Measurements from ENCODE around the gene LIPT2. TPM values are rescaled to one million over a fixed set of nuclear protein-coding genes. Genes with fewer than 3 reads are reported as not detected.

Gene LIPT2
- total RNA-seq, 1 experiment from 2014 or later, result 5.8 TPM

GRCh38 chr11:74462631-74463030, 30.9 kb downstream of the LIPT2 start:
- Histone ChIP-seq H3K4me1 (replicated peaks; ENCODE audit: insufficient read depth) (peaks cover 36% of the 10 kb centered on the region), H3K27me3 (ENCODE audit: insufficient read depth, low read depth) (no peaks in the 10 kb centered on the region), H3K27ac (no peak overlapping the region), H3K36me3 (ENCODE audit: low read depth) (no peaks in the 10 kb centered on the region), H3K9me2 (ENCODE audit: insufficient read depth) (no peaks in the 10 kb centered on the region), H3F3A (ENCODE audit: insufficient read depth, low read depth) (no peaks in the 10 kb centered on the region; the same call in 1 of the 2 replicates), H2AFZ (no peak overlapping the region), H3K79me2 (ENCODE audit: low read depth) (no peaks in the 10 kb centered on the region), H4K20me1 (ENCODE audit: insufficient read depth) (no peaks in the 10 kb centered on the region), H3K9me3 (ENCODE audit: insufficient read depth, low read depth) (no peaks in the 10 kb centered on the region), H3K4me2 (no peak overlapping the region), H3K4me3 (no peak overlapping the region)
- no peak for DNase-seq
- intact Hi-C loops (cut with micrococcal nuclease; ENCODE audit: unreplicated experiment), result no loop called here
- ChIA-PET POLR2A (ENCODE audit: unreplicated experiment) (no interaction called here), CTCF (interaction anchor here (1.7 kb wide), 1 partner anchor 10 kb away, joined by 6 read pairs; no protein-coding TSS in a partner anchor)
- no TSS peak for BruUV-seq (replicated peaks)
- TF ChIP-seq EZH2 (IDR thresholded peaks at IDR 0.05; ENCODE audit: low read depth) (no peak), CTCF (conservative IDR thresholded peaks at IDR 0.05) (no peak)

- Histone ChIP-seq H3K36me3 (ENCODE audit: low read depth) (no peaks in the 10 kb centered on the region), H2AFZ (no peak overlapping the region; the same call in 1 of the 2 replicates), H3K4me2 (peak overlapping the region; percentile 41), H3K4me3 (no peak overlapping the region), H3K27me3 (ENCODE audit: insufficient read depth, low read depth) (no peaks in the 10 kb centered on the region), H4K20me1 (ENCODE audit: insufficient read depth) (no peaks in the 10 kb centered on the region), H3F3A (ENCODE audit: insufficient read depth, low read depth) (no peaks in the 10 kb centered on the region; the same call in 1 of the 2 replicates), H3K9me3 (ENCODE audit: insufficient read depth, low read depth) (no peaks in the 10 kb centered on the region), H3K9me2 (ENCODE audit: insufficient read depth) (no peaks in the 10 kb centered on the region), H3K79me2 (ENCODE audit: low read depth) (no peaks in the 10 kb centered on the region), H3K27ac (no peak overlapping the region), H3K4me1 (replicated peaks; ENCODE audit: insufficient read depth) (peaks cover 36% of the 10 kb centered on the region)
- ChIA-PET POLR2A (ENCODE audit: unreplicated experiment) (no interaction called here), CTCF (interaction anchor here (1.7 kb wide), 1 partner anchor 9 kb away, joined by 6 read pairs; no protein-coding TSS in a partner anchor)
- intact Hi-C loops (cut with micrococcal nuclease; ENCODE audit: unreplicated experiment), result no loop called here
- TF ChIP-seq EZH2 (IDR thresholded peaks at IDR 0.05; ENCODE audit: low read depth), result no peak
- no peak for TF ChIP-seq CTCF (conservative IDR thresholded peaks at IDR 0.05)
- no peak for DNase-seq
- no TSS peak for BruUV-seq (replicated peaks)
These were observed 31.5 kb downstream of the LIPT2 start for GRCh38 chr11:74462009-74462408.

DNA sequence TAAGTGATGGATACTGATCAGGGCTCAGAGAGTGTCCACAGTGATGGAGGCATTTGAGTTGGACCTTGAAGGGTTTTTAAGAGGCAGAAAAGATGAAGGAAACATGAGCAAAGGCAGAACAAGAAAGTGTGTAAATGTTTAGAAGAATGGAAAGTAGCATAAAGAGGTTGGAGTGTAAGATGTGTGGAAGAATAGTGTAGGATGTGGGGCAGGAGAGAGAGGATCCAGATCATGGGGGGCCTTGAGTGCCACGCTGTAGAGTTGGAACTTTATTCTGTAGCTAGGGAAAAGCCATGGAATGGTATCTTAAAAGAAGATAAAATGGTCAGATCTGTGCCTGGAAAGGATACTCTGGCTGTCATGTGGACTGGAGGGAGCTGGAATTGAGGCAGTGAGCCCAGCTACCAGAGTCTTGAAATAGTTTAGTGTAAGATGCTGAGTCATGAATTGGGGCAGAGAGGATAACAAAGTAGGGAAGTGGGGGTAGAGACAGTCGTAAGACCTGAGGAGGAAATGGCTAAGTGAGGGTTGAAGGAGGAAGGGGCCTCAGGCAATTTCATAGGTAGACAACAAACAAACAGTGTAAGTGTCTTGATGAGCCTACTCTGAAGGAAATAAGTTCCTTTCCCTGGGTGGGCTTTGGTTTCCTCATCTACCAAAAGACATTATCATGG, 32.9 kb downstream of the LIPT2 start:
- no peaks in the 10 kb centered on the region for H3K9me3 ChIP-seq (ENCODE audit: insufficient read depth, low read depth)
- H3K4me1 ChIP-seq (replicated peaks; ENCODE audit: insufficient read depth), result peaks cover 35% of the 10 kb centered on the region
- peak overlapping the region; percentile 13; the same call in 1 of the 2 replicates for H2AFZ ChIP-seq
- H3K27me3 ChIP-seq (ENCODE audit: insufficient read depth, low read depth), result no peaks in the 10 kb centered on the region
- no peaks in the 10 kb centered on the region for H3K36me3 ChIP-seq (ENCODE audit: low read depth)
- peak overlapping the region; percentile 35 for H3K4me2 ChIP-seq
- ChIA-PET CTCF (no interaction called here), POLR2A (ENCODE audit: unreplicated experiment) (no interaction called here)
- DNase-seq, result peak in 1 of 2 experiments; percentile 57
- no peak overlapping the region for H3K4me3 ChIP-seq
- H3F3A ChIP-seq (ENCODE audit: insufficient read depth, low read depth), result no peaks in the 10 kb centered on the region; the same call in 1 of the 2 replicates
- H3K27ac ChIP-seq, result peak overlapping the region; percentile 36; the same call in 1 of the 2 replicates
- no peaks in the 10 kb centered on the region for H3K79me2 ChIP-seq (ENCODE audit: low read depth)
- no peaks in the 10 kb centered on the region for H4K20me1 ChIP-seq (ENCODE audit: insufficient read depth)
- no peaks in the 10 kb centered on the region for H3K9me2 ChIP-seq (ENCODE audit: insufficient read depth)
- TF ChIP-seq EZH2 (IDR thresholded peaks at IDR 0.05; ENCODE audit: low read depth), result no peak
- BruUV-seq (replicated peaks), result no TSS peak
- intact Hi-C loops (cut with micrococcal nuclease; ENCODE audit: unreplicated experiment), result no loop called here
